HG03378 (cell line): ENCODE results near the gene PTN.
"Not testable (repeated sequence)": the region's sequence is repeated elsewhere in the genome, so short reads cannot be mapped to it uniquely, and the experiment has no call there.

Source experiments
- ATAC-seq: cut with Tn5 transposase; IDR thresholded peaks from one replicate; pipeline ENCODE4 v1.9.1; 2021; ENCODE audit warnings: mild to moderate bottlenecking, moderate library complexity; ENCODE audit not compliant: unreplicated experiment

The PTN gene

DNA sequence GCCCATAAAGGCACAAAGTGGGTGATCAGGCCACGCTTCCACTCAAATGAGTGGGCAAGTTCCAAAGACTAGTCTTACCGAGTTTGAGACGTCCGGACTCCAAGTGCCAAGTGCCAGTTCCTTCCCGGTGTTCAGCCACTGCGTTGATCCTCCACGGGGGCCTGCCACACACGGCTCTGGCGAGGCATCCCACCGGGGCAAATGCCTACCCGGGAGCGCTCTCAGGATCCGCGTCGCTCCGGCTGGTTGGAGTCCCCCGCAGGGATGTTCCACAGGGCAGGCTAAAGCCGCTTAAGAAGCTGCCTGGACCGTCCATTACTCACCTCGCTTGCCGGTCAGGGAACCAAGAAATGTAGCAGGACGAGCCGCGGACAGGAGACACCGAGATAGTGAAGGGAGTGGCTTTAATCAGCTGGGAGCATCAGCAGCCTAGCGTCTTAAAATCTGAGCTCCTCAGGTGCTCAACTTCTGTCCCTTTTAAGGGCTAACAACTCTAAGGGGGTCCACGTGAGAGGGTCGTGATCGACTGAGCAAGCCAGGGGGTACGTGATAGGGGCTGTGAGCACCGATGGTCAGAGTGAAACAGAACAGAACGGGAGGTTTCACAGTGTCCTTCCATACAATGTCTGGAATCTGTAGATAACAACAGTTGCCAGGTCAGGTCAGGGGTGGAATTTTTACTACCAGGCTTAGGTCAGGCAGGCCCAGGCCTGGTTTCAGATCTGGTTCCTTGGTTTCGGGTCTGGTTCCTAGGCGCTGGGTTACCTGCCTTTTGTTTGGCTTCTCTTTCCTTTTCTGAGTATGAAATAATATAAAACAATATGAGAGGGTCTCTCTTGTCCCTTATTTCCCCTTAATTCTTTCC is 75.3 kb downstream of the PTN start:
- not testable (repeated sequence) for ATAC-seq

DNA sequence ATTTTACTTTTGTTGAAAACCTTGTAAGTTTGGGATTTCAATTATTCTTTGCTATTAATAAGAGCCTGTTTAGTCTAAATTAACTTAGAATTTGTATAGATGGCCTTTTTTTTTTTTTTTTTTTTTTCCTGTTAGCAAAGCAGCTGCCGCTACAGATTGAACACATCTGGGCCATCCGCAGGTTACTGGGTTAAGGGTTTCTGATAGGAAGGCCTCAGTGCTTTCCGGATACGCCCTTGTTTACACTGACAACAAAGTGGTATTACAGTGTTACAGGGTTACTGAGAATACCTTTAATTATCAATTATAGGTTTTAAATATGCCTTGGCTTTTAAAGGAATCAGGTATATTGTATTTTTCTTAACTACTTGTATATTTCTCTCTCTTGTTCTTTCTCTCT is 76.8 kb downstream of the PTN start:
- ATAC-seq: no peak

DNA sequence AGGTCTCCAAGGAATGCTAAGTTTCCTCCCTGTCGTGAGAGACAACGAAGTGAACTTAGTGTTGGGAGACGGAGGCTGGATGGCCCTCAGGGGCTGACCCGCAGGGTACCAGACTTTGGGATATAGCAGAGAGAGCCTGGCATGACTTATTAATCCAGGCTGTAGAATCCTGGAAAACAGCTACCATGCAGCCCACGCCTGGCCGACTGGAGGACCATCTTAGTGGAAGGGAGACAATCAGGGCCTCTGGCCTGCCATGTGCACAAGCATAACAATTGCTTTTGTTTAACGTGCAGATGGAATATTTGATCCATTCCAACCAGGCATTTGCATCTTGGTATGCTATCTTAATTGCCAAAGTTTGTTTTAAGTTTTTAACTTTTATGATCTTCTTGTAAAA is 78.1 kb downstream of the PTN start:
- not testable (repeated sequence) for ATAC-seq

DNA sequence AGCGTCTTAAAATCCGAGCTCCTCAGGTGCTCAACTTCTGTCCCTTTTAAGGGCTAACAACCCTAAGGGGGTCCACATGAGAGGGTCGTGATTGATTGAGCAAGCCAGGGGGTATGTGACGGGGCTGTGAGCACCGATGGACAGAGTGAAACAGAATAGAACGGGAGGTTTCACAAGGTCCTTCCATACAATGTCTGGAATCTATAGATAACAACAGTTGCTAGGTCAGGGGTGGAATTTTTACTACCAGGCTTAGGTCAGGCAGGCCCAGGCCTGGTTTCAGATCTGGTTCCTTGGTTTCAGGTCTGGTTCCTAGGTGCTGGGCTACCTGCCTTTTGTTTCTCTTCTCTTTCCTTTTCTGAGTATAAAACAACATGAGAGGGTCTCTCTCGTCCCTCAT is 80.9 kb downstream of the PTN start:
- no peak for ATAC-seq

DNA sequence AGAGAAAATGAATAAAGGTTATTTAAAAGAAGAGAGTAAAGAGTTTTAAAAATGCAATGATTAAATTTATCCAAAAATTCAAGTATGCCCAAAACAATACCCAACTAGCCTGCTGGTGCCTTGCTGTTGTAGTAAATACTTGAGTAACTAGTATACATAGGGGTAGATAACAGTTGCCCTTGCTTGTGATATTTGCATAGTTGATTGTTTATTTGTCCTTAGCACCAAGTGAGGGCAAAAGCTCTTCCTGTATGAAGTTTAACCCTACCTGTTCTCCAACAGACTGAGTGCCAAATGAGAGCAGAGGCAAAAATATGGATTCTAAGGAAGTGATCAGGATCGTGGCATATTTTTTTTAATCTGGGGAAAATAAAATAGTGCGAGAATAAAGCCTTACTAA is 85.0 kb downstream of the PTN start:
- ATAC-seq: no peak

DNA sequence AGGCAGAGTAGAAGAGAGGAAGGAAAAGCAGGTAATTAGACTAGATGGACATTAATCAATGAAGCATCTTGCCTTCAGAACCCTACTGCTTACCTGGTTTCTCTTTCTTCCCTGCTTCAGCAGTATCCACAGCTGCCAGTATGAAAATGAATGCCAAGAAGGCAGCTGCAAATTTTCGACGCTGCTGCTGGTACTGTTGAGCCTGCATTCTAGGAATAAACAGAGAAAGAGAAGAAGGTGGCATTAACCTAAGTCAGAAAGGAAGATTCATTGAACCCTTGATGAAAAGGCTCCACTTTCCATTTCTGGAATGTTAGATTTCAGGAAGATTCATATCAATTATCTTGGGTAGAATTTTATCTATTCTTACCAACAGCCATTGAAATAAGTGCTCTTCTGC is 88.8 kb downstream of the PTN start:
- no peak for ATAC-seq

DNA sequence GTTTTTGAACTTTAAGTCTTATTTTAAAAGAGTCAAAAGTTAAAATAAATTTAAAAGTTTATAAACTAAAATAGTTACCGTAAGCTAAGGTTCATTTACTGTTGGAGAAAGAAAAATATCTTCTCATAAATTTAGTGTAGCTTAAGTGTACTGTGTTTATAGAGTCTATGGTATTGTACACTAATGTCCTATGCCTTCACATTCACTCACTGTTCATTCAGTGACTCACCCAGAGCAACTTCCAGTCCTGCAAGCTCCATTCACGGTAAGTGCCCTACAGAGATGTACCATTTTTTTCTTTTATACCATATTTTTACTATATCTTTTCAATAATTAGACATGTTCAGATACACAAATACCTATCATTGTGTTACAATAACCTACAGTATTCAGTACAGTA is 97.6 kb downstream of the PTN start:
- no peak for ATAC-seq

DNA sequence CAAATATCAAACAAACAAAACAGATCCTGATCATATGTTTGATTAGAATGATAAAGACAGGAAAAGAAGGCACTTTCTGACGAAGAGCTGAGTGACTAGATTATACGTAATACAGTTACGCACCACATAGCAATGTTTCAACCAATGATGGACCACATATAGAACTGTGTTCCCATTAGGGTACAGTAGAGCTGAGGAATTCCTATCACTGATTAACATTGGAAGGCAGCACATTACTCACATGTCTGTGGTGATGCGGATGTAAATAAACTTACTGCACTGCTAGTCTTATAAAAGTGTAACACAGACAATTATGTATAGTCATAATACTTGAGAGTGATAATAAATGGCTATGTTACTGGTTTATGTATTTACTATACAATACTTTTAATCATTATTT is 98.3 kb downstream of the PTN start:
- ATAC-seq: no peak

DNA sequence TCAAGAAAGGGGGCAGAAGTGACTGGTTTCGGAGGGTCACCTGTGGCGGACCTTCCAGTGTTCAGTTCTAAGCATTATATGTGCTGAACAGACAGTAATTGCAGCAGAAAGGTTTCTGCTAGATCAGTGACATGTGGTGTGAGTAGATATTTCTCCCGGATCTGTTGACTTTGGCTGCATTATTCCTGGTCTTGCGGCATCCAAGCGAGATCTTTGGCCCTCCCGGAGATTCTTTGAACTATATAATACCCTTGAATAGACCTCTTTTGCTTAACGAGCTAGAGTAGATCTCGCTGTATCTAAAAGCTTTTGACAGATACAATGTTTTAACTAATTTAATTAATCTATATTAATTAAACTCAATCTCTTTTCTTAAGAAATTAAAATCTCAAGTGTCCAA is 99.8 kb downstream of the PTN start:
- ATAC-seq: no peak

DNA sequence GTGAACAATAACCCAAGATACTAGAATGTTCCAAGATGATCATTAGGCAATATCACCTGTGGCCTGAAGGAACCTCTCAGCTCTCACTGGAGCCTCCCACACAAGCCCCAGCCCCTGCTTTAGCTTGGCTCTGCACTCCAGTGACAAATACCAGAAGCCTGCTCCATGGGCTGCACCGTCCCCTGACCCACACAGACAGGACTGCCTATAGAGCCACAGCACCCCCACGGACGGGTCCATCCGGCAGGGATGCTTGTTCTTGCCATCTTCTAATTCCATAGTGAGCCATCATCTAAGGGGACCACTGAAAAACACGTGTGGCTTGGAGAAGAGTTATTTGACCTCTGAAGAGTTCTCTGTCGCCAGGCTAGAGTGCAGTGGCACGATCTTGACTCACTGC is 100.9 kb downstream of the PTN start:
- ATAC-seq: no peak

DNA sequence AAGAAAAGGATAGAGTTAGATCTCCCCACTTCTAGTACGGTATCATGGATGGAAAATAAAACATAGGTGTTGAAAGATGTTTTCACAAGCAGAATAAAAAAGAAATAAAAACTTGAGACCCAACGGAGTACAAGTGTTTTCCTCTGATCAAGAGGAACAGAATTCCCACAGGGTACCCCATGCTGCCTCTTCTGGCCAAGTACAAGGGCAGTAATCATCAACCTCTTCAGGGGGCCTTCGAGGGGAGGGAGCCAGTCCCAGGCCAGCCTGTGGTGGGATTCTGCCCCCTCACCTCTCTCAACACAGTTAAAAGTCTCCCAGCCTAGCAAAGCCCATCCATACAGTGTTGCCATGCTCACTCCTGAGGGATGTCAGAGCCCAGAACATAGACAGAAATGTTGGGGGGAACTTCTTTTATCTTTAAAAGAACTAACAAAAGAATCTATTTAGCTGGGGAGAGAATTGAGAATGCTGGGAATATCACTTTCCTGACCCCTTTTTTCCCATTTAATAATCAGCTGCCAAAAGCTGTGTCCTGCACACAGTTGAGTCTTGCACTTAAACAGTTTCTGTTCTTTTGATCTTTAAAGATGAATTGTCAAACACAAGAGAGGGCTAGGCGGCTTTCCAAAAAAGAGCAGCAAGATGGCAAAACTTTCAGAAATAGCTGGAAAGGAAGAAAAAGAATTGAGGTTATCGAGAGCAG is 101.7 kb downstream of the PTN start:
- no peak for ATAC-seq

DNA sequence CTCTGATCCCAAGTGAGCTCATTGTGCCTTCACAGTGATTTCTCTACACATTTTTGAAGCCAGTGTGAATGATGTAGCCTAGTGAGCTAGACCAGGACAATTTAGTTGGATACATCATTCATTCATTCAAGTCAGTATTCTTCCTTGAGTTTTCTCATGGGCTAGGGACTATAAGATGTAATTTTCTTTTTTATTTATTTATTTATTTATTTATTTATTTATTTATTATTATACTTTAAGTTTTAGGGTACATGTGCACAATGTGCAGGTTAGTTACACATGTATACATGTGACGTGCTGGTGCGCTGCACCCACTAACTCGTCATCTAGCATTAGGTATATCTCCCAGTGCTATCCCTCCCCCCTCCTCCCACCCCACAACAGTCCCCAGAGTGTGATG is 104.3 kb downstream of the PTN start:
- not testable (repeated sequence) for ATAC-seq

DNA sequence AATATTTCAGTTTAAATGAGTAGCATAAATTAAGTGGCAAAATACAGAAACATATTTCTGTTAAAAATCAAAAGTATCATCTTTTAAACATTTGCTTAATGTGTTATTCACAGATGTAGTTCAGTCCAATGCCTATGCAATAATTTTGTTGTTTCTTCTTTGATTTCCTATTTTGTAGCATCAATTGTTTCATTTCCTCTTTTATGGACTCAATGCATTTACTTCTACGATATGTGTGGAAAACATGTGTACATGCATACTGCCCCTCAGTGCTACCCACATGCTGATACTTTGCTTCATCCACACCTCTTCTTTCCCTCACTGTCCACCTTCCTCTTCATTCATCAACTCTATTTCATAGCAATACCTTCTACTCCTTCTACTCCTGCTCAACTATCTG is 108.1 kb downstream of the PTN start:
- no peak for ATAC-seq

DNA sequence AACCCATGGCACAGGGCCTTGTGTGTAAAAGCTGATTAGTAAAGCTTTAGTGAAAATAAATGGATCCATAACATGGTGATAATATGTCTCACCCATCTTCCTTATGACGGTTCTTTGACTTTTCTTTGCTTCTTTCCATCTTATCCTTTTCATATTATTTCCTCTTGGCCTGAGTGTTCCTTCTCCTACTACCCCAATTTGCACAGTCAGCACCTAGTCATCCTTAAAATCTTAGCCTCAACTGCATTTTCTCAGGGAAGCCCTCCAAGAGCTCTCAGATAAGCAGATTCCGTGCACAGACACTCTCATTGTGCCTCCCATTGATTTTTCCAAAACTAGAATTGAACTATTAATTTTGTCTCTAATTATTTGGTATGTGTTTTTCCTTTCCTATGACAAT is 112.4 kb downstream of the PTN start:
- no peak for ATAC-seq

DNA sequence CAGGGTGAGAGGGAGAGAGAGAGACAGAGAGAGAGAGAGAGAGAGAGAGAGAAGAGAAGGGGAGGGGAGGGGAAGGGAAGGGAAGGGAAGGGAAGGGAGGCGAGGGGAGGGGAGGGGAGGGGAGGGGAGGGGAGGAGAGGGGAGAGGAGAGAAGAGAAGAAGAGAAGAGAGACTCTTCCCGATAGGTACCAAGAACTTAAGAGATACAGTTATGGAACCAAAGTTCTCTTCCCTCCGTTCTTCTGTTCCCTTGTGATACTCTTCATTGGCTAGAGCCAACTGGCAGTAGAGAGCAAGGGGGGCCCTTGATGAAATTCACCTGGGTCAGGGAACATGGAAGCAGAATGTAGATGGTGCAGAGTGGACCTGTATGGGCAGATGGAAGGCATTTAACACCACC is 122.1 kb downstream of the PTN start:
- ATAC-seq: no peak

DNA sequence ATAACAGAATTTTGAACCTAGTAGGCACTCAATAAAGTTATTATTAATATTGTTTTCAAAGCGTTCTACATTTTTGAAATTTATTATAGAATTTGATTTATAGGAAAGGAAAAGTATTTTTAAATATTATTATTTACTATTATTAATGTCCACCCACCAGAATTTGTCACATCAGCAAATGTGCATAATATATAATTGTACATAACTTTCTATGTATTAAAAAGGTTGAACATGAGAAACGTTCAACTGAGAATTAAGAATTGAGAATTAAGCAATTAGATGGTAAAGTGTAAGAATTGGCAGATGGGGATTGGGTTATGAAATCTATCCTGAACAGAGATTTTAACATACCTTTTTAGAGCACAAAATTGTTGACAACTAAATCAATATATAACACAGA is 129.8 kb downstream of the PTN start:
- no peak for ATAC-seq

DNA sequence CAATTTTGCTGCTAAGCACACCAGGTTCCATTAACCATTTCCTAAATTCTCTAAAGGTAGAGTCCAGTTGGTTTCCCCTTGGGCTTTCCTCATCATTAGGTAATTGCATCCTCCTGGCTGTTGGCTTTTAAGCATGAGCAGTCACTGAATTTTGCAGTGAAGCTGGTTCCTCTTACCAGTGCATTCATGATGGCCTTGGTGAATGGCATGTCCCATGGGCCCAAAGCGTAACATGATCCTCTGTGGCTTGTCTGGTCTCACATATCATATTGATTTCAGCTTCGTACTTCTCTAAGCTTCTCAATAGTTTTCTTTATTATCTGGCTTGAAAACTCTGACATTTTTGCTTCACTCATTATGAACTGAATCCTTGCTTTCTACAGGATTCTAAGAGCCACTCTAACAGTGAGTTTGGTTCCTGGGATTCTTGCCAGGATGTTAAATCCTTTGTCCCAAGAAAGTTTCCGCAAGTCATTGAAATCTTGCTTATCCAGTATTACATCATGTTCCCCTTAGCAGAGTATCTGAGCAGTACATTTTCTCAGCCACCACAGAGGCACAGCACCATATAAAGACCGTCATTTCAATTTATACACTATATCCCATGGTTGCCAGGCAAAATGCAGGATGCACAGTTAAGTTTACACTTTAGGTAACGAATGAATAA is 134.2 kb downstream of the PTN start:
- ATAC-seq: no peak

DNA sequence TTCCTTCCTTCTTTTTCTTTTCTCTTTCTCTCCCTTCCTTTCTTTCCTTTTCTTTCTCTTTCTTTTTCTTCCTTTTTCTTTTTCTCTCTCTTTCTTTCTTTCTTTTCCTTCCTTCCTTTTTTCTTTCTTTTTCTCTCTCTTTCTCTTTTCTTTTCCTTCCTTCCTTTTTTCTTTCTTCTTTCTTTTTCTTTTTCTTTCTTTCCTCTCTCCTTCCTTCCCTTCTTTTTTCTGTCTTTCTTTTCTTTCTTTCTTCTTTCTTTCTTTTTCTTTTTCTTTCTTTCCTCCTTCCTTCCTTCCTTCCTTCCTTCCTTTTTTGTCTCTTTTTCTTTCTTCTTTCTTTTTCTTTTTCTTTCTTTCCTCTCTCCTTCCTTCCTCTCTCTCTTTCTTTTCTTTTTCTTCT is 136.8 kb downstream of the PTN start:
- ATAC-seq: no peak

DNA sequence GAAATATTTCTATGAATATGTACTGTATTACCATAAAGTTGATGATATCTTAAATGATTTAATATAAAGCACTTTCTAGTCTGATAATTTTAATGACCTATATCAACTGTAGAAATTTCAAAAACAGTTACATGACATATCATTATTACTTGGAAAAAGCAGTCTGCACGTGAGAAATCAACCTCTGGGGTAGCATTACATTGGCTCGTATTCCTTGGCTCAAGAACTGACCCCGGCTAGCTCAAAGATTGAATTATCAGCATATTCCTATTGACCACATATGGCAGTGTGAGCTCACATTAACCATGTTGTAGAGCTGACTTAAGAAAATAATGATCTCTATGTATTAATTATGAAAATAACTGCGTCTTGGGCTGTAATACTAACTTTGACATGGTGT is 139.3 kb downstream of the PTN start:
- ATAC-seq: no peak

DNA sequence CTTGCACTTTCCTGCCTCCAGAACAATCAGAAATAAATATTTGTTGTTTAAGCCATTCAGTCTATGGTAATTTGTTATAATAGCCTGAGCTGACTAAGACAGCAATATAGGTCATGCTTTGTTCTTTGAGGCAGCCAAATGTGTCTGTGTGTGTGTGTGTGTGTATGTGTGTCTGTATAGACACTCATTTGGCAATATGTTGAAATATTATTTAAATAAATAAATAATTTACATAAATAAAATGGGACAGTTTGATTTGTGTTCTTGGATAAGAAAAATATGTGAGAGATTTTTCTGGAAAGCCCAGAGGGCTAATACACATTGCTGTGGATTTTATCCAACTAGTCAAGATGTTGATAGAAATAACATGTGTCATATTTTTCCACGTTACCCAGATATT is 140.2 kb downstream of the PTN start:
- no peak for ATAC-seq

DNA sequence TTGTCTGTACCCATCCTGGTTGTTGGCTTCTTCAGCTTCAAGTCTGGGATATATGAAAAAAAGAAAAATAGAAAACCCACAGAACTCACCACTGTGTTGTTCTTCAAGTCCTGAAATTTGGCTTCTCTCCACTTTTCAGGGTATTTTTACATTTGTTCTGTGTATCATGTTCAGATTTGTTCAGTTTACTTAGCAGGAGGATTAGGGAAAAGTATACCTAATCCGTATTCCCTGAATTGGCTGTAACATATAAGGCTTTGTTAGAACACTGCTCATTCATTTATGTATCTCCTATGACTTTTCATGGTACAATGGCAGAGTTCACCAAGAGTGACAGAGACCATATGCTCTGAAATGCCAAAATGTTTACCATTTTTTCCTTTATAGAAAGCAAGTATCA is 146.9 kb downstream of the PTN start:
- ATAC-seq: no peak

DNA sequence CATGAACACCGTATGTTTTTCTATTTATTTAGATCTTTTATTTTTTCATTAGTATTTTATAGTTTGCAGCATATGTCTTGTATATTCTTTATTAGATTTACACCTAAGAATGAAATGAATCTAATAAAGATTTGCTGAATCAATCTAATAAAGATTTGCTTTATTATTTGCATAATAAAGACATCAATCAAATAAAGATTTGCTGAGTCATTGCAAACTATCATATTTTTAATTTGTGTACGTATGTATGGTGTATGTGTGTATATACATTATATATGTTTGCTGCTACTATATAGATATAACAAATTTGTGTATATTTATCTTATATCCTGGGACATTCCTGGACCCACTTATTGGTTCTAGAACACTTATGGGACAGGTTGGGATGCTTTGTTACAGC is 147.5 kb downstream of the PTN start:
- ATAC-seq: no peak
